WI38 (cell line): ENCODE data around the gene QSOX1.

ENCODE experiments used
- H3K4me3 ChIP-seq: 2 replicates; pipeline ENCODE4 v1.5.1; 2011; ENCODE audit warnings: low read depth, mild to moderate bottlenecking, control low read depth, low read length
- TF ChIP-seq, protein P1 (sequence below): IDR thresholded peaks from 2 replicates; pipeline ENCODE4 v1.5.1; 2012; ENCODE audit warnings: low read depth, mild to moderate bottlenecking, control low read depth, low read length

Gene QSOX1

DNA sequence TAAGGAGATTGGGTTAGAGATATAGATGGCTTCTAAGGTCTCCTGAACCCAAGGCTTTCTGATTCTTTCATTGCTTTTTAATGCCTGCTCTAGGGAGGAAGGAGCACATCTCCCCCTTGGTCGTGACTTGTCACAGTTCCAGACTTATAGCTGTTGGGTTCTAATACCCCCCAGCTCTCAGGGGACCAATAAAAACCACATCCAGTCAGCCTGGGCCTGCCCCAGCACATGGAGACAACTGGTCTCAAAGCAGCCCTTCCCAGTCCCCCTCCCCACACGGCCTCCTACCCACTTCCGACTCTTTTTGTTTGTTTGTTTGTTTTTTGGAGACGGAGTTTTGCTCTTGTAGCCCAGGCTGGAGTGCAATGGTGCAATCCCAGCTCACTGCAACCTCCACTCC is 23.3 kb downstream of the QSOX1 start:
- TF ChIP-seq, protein P1, sequence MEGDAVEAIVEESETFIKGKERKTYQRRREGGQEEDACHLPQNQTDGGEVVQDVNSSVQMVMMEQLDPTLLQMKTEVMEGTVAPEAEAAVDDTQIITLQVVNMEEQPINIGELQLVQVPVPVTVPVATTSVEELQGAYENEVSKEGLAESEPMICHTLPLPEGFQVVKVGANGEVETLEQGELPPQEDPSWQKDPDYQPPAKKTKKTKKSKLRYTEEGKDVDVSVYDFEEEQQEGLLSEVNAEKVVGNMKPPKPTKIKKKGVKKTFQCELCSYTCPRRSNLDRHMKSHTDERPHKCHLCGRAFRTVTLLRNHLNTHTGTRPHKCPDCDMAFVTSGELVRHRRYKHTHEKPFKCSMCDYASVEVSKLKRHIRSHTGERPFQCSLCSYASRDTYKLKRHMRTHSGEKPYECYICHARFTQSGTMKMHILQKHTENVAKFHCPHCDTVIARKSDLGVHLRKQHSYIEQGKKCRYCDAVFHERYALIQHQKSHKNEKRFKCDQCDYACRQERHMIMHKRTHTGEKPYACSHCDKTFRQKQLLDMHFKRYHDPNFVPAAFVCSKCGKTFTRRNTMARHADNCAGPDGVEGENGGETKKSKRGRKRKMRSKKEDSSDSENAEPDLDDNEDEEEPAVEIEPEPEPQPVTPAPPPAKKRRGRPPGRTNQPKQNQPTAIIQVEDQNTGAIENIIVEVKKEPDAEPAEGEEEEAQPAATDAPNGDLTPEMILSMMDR = no peak
- H3K4me3 ChIP-seq = no peak overlapping the region

DNA sequence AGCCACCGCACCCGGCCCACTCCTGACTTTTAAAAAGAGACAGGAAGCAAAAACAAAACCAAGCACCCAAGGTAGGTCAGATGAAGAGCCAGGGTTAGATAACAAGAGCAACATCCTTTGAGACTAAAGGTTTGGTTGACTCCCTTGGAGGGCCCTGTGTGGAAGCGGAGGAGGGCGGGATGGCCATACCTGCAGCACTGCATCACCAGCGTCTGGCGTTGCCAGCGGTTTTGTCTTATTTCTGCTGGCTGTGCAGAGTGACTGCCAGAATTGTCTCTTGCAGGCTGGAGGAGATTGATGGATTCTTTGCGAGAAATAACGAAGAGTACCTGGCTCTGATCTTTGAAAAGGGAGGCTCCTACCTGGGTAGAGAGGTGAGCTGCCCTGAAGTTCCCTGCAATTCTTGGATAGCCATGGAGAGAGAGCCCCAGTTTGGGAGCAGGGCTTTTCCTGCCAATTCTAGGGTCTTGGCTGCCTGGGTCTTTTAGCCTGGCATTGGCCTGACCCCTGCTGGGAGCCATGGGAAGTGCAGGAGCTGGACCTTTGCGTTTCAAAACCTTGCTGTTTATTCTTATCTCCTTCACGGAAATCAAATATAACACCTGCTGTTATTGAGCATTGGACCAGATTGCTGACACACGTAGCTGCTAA is 24.0 kb downstream of the QSOX1 start:
- no peak overlapping the region for H3K4me3 ChIP-seq
- TF ChIP-seq, protein P1 = peak; percentile 95

DNA sequence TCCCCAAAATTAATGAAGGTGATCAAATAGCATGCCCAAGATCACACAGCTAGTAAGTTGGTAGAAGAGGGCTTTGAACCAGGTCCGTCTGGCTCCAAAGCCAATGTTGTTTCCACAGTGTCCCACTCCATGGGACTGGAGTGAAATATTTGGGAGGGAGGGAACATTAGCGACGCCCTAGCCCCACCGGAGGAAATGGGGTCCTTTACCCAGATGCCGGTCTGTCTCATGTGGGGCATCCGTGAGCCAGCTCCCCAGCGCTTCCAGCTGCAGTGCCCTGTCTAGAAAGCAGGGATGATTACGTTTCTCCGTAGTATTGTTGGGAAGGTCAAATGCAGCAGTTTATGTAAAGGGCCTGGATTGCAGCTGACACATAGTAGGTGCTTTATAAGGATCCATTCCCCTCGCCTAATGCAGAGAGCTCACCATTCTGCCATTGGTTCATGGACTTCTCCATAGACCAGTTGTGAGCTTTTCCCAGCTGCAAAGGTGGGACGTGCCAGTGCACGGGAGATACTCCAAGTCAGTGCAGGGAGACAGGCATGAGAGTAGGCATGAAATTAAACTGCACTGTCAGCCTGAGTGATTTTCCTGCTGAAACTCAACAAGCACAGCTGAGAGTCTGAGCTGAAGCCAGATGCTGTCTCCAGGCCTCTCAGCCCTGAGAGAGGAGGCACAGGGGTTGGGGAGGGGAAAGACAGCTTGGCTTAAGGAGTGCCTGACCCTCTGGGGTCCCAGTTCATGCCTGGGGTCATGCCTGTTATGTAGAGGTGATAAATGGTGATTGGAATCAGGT is 24.7 kb downstream of the QSOX1 start:
- TF ChIP-seq, protein P1 = no peak

DNA sequence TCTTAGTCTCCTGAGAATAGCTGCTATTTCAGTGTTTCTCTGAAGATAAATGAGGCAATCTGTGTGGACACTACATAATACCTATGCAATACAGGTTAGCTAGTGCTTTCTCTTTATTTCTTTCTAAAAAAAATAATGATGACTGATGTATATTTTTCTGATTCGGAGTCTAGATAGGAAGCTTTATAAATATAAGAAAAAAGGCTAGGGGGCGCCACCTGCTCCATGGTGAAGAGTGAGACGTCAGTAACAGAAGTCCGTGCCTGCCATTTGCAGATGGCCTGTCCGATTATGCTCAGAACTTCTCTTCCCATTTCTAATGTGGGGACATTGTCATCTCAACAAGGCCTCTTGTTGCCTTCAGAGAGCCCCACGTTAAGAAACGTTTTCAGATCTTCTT is 26.4 kb downstream of the QSOX1 start:
- no peak overlapping the region for H3K4me3 ChIP-seq
- TF ChIP-seq, protein P1 = 0 out of 2 replicates have a peak, but pooled peaks have one; percentile 22

More for the DNA sequence above, 24.7 kb downstream of the QSOX1 start:
- H3K4me3 ChIP-seq = no peak overlapping the region

DNA sequence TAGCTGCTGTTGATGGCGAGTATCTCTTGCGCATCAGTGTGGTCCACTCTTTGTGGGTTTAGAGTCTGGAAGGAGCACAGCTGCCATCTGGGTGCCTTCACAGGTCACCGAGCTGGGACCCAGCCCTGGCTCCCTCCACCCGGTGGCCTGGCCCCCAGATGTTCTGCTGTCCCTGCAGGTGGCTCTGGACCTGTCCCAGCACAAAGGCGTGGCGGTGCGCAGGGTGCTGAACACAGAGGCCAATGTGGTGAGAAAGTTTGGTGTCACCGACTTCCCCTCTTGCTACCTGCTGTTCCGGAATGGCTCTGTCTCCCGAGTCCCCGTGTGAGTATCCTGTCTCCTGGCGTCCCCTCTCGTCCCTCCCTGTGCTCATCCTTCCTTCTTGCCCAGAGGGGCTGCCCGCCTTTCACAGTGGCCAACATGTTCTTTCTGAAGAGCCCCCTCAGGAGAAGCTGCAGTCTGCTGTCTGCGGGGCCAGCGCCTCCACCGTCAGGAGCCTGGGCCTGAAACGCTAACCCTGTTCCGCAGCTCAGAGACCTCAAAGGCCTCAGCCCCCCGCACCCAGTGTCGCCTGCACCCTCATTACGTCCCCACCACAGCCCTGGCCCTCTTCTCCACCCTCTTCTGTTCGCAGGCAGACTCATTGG is 27.4 kb downstream of the QSOX1 start:
- TF ChIP-seq, protein P1 = no peak
- H3K4me3 ChIP-seq = no peak overlapping the region

DNA sequence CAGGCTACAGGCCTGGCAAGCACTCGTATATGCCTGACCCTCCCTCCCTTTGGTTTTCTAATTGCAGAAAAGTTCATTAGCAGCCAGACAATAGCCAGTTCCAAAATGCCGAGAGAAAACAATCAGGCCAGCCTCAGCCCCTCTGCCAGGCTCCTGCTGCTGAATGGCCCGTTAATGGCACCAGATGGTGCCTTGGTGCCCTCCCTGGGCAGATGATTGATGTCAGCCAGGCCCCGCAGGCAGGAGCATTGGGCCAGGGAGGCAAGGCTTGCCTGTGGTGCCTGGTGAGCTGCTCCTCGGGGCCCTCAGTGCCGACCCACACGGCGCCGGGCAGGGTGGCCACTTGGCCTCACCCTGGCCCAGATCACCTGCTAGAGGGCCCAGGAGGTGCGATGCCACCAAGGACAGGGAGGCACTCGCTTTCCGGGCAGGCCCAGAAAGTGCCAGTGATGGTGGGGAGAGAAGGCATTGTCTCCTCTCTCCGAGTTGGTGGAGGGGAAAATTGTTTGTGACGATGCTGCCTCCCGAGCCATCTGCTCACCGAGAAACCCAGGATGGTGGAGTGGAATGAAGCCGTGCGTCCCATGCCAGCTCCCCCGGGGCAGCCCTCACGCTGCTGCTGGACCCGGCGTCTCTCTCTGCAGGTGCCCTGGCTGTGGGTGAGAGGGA is 28.1 kb downstream of the QSOX1 start:
- TF ChIP-seq, protein P1 = no peak

More for the DNA sequence above, 28.1 kb downstream of the QSOX1 start:
- no peak overlapping the region for H3K4me3 ChIP-seq
